Ureter (tissue), 1 donor: ENCODE data around the gene GABRG2. TPM values are rescaled to one million over a fixed set of nuclear protein-coding genes. Genes with fewer than 3 reads are reported as not detected.
"Not testable (repeated sequence)": the region's sequence is repeated elsewhere in the genome, so short reads cannot be mapped to it uniquely, and the experiment has no call there.

Experiments used
- DNase-seq: peaks from one replicate; pipeline ENCODE4 v3.0.0-alpha.2; 2020; ENCODE audit warnings: low spot score
- total RNA-seq: library from RNA; stranded (reverse); gene quantifications from one replicate; pipeline ENCODE4 v1.2.4, GENCODE V29; 2023
- donor health status: DM: yes; HTN: yes; CAD: no.

The GABRG2 gene
- not detected for total RNA-seq

GRCh38 chr5:162067655-162068411 is at the start of gene GABRG2:
Gene GABRG2 (plus strand): TSS chr5:162067773. CDS start chr5:162068000, 227 bp downstream.
- DNase-seq = no peak

DNA sequence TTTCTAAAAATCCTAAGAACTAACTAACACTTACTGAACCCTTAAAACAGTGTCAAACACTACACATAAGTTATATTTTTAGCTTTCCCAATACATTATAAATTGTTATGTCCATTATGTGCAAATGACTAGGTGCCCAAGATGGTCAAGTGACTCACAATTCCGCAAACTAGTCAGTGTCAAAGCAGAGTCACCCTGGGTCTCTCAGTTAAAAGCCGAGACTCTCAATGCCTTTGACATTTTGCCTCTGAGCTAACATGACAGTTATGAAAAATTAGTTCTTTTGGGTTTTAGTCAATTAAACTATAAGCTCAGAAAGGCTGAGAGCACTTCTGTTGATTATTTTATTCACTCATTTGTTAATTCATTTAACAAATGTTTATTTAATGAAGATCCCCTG is 42.3 kb upstream of the GABRG2 start:
- DNase-seq = no peak

- DNase-seq = no peak
Observed at GRCh38 chr5:162026803-162027202, 40.8 kb upstream of the GABRG2 start.

GRCh38 chr5:162037431-162037830 is 30.1 kb upstream of the GABRG2 start:
- no peak for DNase-seq

GRCh38 chr5:162047279-162047678 is 20.3 kb upstream of the GABRG2 start:
- DNase-seq = no peak

- DNase-seq = no peak
Observed at GRCh38 chr5:162052676-162053075, 14.9 kb upstream of the GABRG2 start.

- DNase-seq = not testable (repeated sequence)
Observed at GRCh38 chr5:162055095-162055494, 12.5 kb upstream of the GABRG2 start.

DNA sequence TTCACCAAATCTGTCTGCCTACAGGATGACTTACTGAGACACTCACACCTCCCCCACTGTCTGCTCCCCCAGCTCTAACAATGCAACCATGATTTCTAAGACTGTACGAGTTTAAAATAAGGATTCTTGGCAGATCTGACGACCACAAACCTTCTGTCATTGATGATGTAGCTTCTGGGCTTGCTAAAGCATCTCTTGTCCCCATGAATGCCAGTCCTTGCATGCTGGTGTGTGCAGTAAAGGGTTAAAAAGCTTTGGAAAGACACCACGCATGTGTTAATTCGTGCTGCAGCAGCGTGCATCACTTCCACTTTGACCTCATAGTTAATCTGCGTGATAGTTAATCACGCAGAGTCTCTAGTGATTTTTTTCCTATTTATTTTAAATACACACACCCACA is 411 bp upstream of the GABRG2 start:
- DNase-seq = no peak

GRCh38 chr5:162068412-162068811 is 839 bp downstream of the GABRG2 start:
- DNase-seq = no peak

- DNase-seq = no peak
Observed at GRCh38 chr5:162068936-162069335, 1.4 kb downstream of the GABRG2 start.

GRCh38 chr5:162078805-162079204 is 11.2 kb downstream of the GABRG2 start:
- no peak for DNase-seq

DNA sequence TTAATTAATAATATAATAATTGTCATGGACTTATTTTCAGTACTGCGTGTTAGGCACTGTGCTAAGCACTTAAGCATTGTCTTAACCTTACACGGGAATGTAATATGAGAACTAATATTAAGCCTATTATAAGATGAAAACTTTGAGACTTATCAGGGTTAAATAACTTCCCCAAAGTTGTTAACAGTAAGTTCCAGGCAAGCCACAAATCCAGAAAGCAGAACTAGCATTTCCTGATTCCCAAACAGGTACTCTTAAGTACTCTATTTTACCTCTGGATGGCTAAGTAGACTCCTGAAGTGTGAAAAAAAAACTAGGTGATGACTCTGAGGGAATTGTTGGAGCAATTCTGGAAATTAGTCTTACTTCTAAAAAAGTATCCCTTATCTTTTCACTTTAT is 23.8 kb downstream of the GABRG2 start:
- no peak for DNase-seq

- no peak for DNase-seq
Observed at GRCh38 chr5:162096448-162096847, 28.9 kb downstream of the GABRG2 start.

GRCh38 chr5:162107591-162107990 is 40.0 kb downstream of the GABRG2 start:
- DNase-seq = no peak

DNA sequence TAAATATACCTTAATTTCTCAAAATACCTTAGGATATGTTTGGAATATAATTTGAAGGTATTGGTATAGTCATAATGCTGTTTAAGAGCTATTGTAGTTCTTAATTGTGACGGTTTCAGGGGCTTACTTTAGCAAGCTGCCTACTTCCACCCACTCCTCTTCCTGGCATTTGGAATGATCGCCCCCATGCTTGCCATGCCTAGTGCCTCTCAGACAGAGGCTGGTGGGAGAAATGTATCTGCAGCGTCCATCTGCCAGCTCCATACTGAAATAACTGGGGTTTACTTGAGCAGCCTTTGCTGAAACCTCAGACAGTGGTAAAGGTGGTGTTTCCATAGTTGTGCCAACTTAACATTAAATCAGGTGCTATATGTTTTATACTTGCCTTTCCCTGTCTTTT is 52.2 kb downstream of the GABRG2 start:
- DNase-seq = no peak

GRCh38 chr5:162128117-162128516 is 60.5 kb downstream of the GABRG2 start:
- DNase-seq = no peak

GRCh38 chr5:162132348-162132747 is 64.8 kb downstream of the GABRG2 start:
- DNase-seq = no peak

DNA sequence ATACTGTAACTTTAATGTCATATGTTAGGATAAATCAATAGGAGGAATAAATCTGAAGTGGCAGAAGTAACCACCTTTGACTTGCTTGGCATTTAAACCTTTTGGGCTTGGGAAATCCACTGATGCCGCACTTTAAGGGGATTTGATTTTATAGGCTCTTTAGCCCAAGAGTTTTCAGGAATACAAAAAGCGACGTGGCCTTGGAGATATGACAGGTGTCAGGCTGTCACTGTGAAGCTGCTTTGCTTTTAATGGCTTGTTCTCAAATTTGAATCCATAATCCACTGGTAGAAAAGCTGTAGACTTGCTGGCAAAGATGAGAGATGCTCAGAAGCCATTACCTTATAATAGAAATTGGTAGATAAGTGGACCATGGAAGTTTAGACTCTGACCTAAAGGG is 71.6 kb downstream of the GABRG2 start:
- no peak for DNase-seq

GRCh38 chr5:162154242-162154641 is 86.7 kb downstream of the GABRG2 start:
- no peak for DNase-seq

GRCh38 chr5:162160401-162160800 is 92.8 kb downstream of the GABRG2 start:
- DNase-seq = no peak

DNA sequence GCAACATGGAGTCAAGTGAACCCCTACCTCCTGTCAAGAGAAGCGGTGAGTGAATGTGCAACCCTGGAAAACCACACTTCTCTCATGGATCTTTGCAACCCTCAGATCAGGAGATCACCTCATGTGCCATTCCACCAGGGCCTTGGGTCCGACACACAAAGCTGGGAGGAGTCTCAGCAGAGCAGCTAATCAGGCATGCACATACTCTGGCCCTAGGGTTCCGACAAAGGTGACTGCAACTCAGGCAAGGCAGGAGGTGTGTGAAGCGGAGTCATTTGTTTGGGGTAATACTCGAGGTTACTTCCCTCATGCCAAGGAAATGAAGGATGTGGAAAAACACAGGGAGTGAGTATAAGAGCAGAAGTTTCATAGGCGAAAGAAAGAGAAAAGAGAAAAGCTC is 96.1 kb downstream of the GABRG2 start:
- no peak for DNase-seq

DNA sequence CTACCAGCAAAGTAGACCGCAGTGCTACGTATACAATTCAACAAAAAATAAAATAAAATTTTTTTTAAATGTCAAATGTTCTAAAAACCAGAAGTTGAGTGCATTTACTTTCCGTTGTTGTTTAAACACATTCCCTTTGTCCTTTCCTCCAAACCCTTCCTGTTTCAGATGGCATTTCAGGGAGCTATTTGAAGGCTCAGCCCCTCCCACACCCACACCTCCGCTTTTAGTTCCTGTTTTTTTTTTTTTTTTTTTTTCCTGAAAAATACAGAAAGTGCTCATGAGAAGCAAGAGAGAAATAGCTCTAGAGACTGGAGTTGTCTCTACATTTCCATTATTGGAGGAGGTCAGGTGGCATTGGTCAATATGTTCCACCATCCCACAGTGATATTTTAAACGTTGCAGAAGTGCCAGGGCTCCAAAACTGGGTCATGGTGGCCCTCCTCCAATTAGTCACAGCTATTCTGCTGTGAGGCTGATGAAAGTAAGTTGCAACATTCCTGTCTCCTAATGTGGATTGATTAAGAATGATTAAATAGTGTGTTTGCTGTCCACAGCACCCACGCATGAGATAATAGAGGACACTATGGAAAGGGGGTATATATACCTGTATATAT is 106.9 kb downstream of the GABRG2 start:
- no peak for DNase-seq

GRCh38 chr5:162187371-162187770 is 119.8 kb downstream of the GABRG2 start:
- no peak for DNase-seq

GRCh38 chr5:162189719-162190118 is 122.1 kb downstream of the GABRG2 start:
- DNase-seq = no peak
